ENCODE results near the gene CCL5.

DNA sequence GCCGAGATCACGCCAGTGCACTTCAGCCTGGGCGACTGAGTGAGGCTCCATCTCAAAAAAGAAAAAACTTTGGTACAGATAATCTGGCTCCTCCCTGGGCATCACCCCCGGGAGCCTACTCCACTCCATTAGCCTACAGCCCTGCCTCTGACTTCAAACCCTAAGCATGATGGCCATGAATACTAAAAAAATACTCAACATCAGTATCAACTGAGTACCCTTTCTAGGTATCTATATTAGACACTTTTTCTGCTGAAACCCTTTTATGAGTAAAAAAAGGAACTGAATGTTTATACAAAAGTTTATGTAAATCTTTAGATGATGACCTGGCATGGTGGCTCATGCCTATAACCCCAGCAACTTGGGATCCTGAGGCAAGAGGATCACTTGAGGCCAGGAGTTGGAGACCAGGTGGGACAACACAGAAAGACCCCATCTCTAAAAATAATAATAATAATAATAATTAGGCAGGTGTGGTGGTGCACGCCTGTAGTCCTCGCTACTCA is 43.5 kb upstream of the CCL5 start:
- TF ChIP-seq, protein P1, sequence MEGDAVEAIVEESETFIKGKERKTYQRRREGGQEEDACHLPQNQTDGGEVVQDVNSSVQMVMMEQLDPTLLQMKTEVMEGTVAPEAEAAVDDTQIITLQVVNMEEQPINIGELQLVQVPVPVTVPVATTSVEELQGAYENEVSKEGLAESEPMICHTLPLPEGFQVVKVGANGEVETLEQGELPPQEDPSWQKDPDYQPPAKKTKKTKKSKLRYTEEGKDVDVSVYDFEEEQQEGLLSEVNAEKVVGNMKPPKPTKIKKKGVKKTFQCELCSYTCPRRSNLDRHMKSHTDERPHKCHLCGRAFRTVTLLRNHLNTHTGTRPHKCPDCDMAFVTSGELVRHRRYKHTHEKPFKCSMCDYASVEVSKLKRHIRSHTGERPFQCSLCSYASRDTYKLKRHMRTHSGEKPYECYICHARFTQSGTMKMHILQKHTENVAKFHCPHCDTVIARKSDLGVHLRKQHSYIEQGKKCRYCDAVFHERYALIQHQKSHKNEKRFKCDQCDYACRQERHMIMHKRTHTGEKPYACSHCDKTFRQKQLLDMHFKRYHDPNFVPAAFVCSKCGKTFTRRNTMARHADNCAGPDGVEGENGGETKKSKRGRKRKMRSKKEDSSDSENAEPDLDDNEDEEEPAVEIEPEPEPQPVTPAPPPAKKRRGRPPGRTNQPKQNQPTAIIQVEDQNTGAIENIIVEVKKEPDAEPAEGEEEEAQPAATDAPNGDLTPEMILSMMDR (IDR thresholded peaks at IDR 0.05; ENCODE audit: poor library complexity, severe bottlenecking) = no peak
- TF ChIP-seq TAF1 (IDR thresholded peaks at IDR 0.05; ENCODE audit: low read depth) = no peak
- no peak for TF ChIP-seq POLR2AphosphoS5 (IDR thresholded peaks at IDR 0.05)
- TF ChIP-seq, protein P2, sequence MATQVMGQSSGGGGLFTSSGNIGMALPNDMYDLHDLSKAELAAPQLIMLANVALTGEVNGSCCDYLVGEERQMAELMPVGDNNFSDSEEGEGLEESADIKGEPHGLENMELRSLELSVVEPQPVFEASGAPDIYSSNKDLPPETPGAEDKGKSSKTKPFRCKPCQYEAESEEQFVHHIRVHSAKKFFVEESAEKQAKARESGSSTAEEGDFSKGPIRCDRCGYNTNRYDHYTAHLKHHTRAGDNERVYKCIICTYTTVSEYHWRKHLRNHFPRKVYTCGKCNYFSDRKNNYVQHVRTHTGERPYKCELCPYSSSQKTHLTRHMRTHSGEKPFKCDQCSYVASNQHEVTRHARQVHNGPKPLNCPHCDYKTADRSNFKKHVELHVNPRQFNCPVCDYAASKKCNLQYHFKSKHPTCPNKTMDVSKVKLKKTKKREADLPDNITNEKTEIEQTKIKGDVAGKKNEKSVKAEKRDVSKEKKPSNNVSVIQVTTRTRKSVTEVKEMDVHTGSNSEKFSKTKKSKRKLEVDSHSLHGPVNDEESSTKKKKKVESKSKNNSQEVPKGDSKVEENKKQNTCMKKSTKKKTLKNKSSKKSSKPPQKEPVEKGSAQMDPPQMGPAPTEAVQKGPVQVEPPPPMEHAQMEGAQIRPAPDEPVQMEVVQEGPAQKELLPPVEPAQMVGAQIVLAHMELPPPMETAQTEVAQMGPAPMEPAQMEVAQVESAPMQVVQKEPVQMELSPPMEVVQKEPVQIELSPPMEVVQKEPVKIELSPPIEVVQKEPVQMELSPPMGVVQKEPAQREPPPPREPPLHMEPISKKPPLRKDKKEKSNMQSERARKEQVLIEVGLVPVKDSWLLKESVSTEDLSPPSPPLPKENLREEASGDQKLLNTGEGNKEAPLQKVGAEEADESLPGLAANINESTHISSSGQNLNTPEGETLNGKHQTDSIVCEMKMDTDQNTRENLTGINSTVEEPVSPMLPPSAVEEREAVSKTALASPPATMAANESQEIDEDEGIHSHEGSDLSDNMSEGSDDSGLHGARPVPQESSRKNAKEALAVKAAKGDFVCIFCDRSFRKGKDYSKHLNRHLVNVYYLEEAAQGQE (IDR thresholded peaks at IDR 0.05; ENCODE audit: borderline replicate concordance) = no peak
- TF ChIP-seq EZH2 (IDR thresholded peaks at IDR 0.05; ENCODE audit: borderline replicate concordance, insufficient read depth, low read length, poor library complexity, severe bottlenecking) = no peak
